ENCODE data around the gene GMPPB. TPM values are rescaled to one million over a fixed set of nuclear protein-coding genes. Genes with fewer than 3 reads are reported as not detected.
A peak's percentile ranks its signal among the peaks of the same experiment; 100 is the strongest.

Gene GMPPB
- total and polyA plus RNA-seq, 2 of the 8 experiments (the other 6 are each of a cell fraction or from before 2014, with no cell fraction given), result 20.9 to 23.9 TPM

- TF ChIP-seq CTCF (IDR thresholded peaks at IDR 0.05; ENCODE audit: control extremely low read depth in 1 of 3, insufficient read depth in 1 of 3, low read depth in 1 of 3, low read length in 3 of 3) (peak in 2 of 3 experiments; percentile 76; a peak in 3 of 4 replicates), RAD21 (IDR thresholded peaks at IDR 0.05 in 1 of 2, conservative IDR thresholded peaks at IDR 0.05 in 1 of 2; ENCODE audit: low read depth in 2 of 2, low read length in 2 of 2) (peak; percentile 25 to 43; a peak in 3 of 4 replicates), KDM5A (IDR thresholded peaks at IDR 0.05; ENCODE audit: low read length) (no peak; the same call in 1 of the 2 replicates), BCL11A (IDR thresholded peaks at IDR 0.05; ENCODE audit: low read depth in 2 of 2, low read length in 2 of 2) (no peak), FOSL1 (IDR thresholded peaks at IDR 0.05; ENCODE audit: insufficient read depth, low read depth, low read length) (0 out of 2 replicates have a peak, but pooled peaks have one; percentile 2), EZH2 (IDR thresholded peaks at IDR 0.05; ENCODE audit: low read depth, low read length, severe bottlenecking) (no peak), SP1 (IDR thresholded peaks at IDR 0.05; ENCODE audit: low read depth, low read length) (peak; percentile 80; the same call in 1 of the 2 replicates), POLR2AphosphoS5 (IDR thresholded peaks at IDR 0.05; ENCODE audit: low read depth, low read length) (peak; percentile 87), CBX5 (IDR thresholded peaks at IDR 0.05; ENCODE audit: low read depth, low read length) (no peak), TEAD4 (IDR thresholded peaks at IDR 0.05; ENCODE audit: low read depth, low read length) (no peak), ASH2L (IDR thresholded peaks at IDR 0.05; ENCODE audit: low read length) (peak; percentile 20), POLR2A (IDR thresholded peaks at IDR 0.05; ENCODE audit: control extremely low read depth in 1 of 2, low read depth in 2 of 2, low read length in 2 of 2) (peak in 1 of 2 experiments; percentile 95; a peak in 2 of 3 replicates), SIN3A (conservative IDR thresholded peaks at IDR 0.05 in 1 of 2, IDR thresholded peaks at IDR 0.05 in 1 of 2; ENCODE audit: low read depth in 1 of 2, low read length in 2 of 2) (0 out of 4 replicates have a peak, but pooled peaks of 1 of the 2 experiments have one; percentile 23), GABPA (IDR thresholded peaks at IDR 0.05; ENCODE audit: borderline replicate concordance, insufficient read depth, low read length) (peak; percentile 13; the same call in 1 of the 2 replicates), NANOG (IDR thresholded peaks at IDR 0.05; ENCODE audit: insufficient read depth, low read depth, low read length, poor library complexity, severe bottlenecking) (no peak), SRF (IDR thresholded peaks at IDR 0.05; ENCODE audit: low read depth, low read length) (no peak), NRF1 (IDR thresholded peaks at IDR 0.05; ENCODE audit: low read depth, low read length) (no peak), USF2 (IDR thresholded peaks at IDR 0.05; ENCODE audit: low read length) (no peak), RNF2 (IDR thresholded peaks at IDR 0.05; ENCODE audit: borderline replicate concordance, low read depth, low read length, missing control alignments, poor library complexity, severe bottlenecking) (no peak)
Measured at GRCh38 chr3:49719214-49719884, 4.4 kb downstream of the GMPPB start, which contains the start of gene AMIGO3 (continued).

All from H1 (cell line).